Activated CD4-positive, alpha-beta T cell treated with anti-CD3 and anti-CD28 coated beads, Interleukin-2, amount 50 U/mL, for 24 hours (primary cell): ENCODE measurements around the gene HID1.

Source experiments
- DNase-seq, 2 donors: peaks; one replicate each; pipeline ENCODE4 v3.0.0-alpha.2; 2020; ENCODE audit warnings: low read depth in 1 of 2, low spot score in 1 of 2

Gene HID1

GRCh38 chr17:74951680-74952421 is 20.7 kb downstream of the HID1 start:
- no peak for DNase-seq

GRCh38 chr17:74951065-74951464 is 21.5 kb downstream of the HID1 start:
- no peak for DNase-seq

GRCh38 chr17:74950207-74950606 is 22.4 kb downstream of the HID1 start:
- no peak for DNase-seq

DNA sequence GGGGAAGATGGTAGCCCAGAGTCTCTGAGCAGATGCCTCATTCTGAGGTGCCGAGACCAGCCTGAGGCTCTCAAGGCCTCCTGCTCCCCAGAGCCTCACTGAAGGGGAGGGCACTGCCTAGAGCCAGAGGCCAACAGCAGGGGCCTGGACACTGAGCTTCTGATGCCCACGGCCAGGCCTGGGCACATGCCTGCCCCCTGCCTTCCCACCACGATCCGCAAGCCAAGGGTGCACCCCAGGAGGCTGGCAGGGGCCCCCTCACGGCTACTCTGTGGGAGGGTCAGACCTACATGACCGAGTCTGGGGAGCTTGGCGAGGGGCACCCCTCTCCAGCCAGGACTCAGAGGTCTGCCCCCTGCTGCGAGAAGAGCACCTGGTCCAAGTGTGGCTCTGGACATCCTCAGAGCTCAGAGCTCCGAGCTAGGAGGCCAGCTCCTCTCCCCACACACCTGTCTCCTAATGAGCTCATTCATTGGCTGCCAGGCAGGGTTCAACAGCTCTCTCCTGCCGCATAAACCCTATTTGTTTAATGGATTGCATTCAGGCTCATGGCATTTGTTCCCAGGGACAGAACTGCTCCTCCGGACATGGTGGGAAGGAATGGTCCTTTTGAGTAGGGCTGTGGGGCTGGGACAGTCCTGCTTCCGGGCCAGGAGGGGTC is 23.0 kb downstream of the HID1 start:
- no peak for DNase-seq

DNA sequence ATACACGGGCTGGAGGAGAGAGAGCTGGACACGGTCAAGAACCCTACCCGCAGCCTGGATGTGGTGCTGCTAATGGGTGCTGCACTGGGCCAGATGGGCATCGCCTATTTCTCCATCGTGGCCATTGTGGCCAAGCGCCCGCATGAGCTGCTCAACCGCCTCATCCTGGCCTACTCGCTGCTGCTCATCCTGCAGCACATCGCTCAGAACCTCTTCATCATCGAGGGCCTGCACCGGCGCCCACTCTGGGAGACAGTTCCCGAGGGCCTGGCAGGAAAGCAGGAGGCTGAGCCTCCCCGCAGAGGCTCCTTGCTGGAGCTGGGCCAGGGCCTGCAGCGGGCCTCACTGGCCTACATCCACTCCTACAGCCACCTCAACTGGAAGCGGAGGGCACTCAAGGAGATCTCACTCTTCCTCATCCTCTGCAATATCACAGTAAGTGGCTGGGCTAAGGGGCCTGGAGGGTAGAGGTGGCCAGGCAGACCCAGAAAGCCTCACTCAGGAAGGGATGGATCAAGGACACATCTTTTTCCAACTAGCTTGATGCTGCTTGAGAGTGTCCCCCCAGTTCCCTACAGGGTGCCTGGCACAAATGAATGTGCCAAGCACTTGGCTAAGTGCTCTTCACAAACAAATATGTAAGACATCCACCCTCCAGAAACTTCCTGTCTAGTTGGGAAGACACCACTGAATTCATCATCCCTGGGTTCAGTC is 25.4 kb downstream of the HID1 start:
- DNase-seq: no peak

DNA sequence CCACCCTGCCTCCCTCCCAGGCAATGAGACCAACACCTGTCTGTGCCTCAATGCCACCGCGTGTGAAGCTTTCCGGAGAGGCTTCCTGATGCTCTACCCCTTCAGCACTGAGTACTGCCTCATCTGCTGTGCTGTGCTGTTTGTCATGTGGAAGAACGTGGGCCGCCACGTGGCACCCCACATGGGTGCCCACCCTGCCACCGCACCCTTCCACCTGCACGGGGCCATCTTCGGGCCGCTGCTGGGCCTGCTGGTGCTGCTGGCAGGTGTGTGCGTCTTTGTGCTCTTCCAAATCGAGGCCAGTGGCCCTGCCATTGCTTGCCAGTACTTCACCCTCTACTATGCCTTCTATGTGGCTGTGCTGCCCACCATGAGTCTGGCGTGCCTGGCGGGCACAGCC is 25.9 kb downstream of the HID1 start:
- DNase-seq: no peak

- no peak for DNase-seq
Measured at GRCh38 chr17:74945543-74945942, 27.0 kb downstream of the HID1 start.

- DNase-seq: no peak
Measured at GRCh38 chr17:74943808-74944522, 28.6 kb downstream of the HID1 start.

DNA sequence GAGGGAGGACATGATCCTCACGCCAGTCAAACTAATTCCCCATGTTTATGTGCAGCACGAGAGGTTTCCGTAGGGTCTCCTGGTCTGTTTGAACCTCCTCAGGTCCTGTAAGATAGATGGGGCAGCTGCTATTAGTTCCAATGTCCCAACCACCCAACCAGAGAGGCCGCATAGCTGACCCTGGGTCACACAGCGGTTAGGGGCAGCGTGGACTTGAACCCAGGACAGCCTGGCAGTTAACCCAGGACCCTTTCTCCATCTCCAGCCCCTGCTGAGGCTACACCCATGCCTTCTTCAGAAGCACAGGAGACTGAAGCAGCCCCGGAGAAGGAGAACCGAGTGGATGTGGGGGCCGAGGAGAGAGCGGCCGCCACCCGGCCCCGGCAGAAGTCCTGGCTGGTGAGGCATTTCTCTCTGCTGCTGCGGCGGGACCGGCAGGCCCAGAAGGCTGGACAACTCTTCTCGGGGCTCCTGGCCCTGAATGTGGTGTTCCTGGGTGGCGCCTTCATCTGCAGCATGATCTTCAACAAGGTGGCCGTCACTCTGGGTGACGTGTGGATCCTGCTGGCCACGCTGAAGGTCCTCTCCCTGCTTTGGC is 31.3 kb downstream of the HID1 start:
- DNase-seq: no peak

DNA sequence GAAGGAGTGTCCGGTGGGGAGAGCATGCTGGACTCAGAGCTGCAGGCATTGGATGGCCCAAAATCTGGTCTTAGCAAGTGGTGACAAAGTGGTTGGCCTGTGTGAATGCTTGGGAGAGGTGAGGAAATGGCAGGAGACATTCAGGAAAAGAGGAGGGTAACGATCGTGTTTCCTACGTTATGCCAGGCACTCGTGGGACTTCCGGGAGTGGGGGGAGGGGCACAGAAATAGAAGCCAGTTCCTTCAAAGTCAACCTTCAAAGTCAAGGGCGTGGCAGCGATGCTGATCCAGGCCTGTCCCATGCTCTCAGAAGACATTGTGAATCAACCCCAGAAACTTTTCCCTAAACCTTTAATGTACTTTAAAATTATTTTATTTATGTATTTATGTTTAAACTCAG is 33.0 kb downstream of the HID1 start:
- DNase-seq: no peak

DNA sequence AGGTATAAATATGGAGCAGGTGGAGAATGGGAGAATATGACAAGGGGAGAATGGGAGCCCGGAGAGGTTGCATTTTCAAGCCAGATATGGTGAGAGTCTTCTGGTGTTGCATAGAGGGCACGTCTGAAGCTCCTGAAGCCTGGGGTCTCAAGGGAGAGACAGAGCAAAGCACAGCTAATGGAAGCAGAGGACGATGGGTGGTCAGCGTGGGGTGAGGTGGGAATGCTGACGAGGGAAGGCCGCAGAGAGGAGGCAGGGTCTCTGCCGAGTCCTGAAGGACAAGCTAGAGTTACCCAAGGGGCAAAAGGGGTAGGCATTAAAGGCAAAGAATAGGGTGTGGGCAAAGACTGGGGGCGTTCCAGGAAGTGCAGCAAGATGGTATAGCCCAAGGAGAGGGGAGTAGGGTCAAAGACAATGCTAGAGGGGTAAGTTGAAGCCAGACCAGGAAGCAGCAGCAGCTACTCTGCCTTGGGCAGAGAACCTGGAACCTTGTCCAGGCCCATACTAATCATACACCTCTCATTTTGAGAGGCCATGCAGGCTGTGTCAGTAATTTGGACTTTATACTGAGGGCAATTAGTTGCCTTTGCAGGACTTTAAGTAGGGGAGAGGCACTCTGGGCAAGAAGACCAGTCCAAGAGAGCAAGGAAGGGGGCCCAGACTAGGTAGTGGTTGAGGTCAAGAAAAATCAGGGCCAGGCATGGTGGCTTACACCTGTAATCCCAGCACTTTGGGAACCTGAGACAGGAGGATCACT is 34.2 kb downstream of the HID1 start:
- DNase-seq: no peak

DNA sequence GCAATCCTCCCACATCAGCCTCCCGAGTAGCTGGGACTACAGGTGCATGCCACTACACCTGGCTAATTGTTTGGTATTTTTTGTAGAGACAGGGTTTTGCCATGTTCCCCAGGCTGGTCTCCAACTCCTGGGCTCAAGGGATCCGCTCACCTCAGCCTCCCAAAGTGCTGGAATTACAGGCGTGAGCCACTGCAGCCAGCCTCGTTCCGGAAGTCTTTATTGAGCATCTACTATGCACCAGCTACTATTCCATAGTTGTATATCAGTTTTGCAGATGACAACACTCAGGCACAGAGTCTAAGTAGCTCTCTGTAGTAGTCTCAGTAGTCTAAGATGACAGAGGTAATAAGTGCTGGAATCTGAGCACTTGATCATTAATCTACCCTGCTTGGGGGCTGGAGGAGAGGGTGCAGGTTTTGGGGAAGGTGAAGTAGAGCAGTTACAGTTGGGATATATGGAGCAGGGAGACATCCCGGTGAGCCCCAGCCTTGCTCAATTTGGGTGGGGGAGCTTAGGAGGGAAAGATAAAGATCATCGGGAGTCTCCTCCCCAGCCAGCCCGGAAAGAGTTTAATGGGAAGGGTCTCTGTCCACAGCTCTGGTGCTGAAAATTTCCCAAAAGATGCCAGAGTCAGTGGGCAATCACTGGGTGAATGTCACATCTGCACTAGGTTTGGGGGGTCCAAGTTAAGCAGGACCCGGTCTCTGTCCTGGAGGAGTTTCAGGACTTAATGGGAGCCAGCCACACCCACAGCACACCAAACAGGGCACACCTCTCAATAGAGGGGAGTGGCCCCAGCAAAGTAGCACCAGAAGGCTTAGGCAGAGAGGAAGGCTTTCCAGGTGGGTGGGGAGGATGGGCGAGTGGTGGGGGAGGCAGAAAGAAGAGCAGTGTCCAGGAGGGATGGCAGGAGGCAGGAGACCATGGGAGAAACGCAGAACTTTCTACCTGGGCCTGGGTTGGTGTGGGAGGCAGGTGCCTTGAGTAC is 35.2 kb downstream of the HID1 start:
- DNase-seq: no peak

DNA sequence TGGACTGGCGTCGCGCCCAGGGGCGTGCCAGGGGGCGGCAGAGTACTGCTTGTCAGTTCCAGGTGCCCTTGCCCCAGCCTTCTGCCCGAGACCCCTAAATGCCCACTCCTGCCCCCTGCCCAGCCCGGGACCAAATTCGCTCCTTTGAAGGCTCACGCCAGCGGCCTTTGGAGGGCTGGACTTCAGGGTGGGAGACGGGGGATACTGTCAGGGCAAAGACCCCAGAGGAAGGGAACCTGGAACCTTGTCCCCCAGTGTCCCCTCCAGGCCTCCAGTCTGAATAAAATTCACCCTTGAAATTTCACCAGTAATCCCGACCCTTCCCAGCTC is 36.1 kb downstream of the HID1 start:
- no peak for DNase-seq

- DNase-seq: no peak
Measured at GRCh38 chr17:74935585-74936469, 36.7 kb downstream of the HID1 start, which contains the start of gene OTOP3. Gene OTOP3, plus strand, starts transcription at chr17:74935898. Its CDS starts 24 bp downstream, at chr17:74935922.

GRCh38 chr17:74935048-74935447 is 37.5 kb downstream of the HID1 start:
- no peak for DNase-seq

DNA sequence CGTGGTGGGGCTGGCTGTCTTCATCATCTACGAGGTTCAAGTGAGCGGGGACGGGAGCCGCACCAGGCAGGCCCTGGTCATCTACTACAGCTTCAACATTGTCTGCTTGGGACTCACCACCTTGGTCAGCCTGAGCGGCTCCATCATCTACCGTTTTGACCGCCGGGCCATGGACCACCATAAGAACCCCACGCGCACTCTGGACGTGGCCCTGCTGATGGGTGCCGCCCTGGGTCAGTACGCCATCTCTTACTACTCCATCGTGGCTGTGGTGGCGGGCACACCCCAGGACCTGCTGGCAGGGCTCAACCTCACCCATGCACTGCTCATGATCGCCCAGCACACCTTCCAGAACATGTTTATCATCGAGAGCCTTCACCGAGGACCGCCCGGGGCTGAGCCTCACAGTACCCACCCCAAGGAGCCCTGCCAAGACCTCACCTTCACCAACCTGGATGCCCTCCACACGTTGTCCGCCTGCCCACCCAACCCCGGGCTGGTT is 42.0 kb downstream of the HID1 start:
- DNase-seq: no peak

- DNase-seq: no peak
Measured at GRCh38 chr17:74928786-74929185, 43.8 kb downstream of the HID1 start.

- no peak for DNase-seq
Measured at GRCh38 chr17:74925242-74925641, 47.3 kb downstream of the HID1 start.
